Fibroblast of skin of right biceps (primary cell): ENCODE measurements around the gene TUBGCP3.

Experiments
- DNase-seq: peaks from one replicate; pipeline ENCODE4 v3.0.0-alpha.2; 2013

TUBGCP3 gene

DNA sequence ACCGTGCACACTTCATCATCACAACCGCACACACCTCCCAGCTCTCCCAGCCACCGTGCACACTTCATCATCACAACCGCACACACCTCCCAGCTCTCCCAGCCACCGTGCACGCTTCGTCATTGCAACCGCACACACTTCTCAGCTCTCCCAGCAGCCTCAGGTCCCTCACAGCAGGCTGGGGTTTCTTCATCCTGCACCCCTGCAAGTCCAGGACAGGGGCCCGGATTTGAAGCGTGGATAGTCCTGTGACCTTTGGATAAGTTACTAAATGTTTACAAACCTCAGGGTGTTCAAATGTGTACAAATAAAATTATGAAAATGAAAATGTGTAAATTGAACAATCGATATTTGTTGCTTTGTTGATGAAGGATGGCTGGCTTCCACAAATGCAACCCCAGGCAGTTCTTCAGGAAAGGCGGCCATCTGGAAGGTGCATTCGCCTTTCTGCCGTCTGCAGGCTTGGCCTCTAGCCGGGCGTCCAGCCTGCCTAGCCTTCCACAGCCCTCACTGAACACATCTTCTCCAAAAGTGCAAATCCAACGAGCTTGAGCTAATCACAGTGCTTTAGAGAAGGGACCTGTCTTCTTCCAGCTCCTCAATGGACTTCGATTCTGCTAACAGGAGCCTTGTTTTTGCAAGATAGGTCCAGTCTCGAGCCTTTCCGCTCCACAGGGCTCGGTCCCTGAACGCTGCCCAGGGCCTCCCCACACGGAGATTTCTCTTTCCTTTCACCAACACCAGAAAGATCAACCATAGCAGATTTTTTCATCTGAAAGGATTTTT is 137.6 kb downstream of the TUBGCP3 start:
- DNase-seq: no peak

DNA sequence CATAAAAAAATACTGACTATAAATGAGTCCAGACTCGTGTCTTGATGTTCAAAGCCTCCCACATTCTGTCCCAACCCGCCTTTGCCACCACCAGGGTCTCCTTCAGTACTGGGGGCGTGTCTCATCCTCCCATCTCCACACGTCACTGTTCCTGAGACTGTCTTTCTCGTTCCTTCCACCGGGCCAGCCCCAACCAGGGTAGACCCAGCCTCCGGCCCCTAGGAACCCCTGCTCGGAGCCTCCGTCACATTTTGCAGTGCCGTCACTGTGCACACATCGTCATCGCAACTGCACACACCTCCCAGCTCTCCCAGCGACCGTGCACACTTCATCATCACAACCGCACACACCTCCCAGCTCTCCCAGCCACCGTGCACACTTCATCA is 138.4 kb downstream of the TUBGCP3 start:
- DNase-seq: no peak

DNA sequence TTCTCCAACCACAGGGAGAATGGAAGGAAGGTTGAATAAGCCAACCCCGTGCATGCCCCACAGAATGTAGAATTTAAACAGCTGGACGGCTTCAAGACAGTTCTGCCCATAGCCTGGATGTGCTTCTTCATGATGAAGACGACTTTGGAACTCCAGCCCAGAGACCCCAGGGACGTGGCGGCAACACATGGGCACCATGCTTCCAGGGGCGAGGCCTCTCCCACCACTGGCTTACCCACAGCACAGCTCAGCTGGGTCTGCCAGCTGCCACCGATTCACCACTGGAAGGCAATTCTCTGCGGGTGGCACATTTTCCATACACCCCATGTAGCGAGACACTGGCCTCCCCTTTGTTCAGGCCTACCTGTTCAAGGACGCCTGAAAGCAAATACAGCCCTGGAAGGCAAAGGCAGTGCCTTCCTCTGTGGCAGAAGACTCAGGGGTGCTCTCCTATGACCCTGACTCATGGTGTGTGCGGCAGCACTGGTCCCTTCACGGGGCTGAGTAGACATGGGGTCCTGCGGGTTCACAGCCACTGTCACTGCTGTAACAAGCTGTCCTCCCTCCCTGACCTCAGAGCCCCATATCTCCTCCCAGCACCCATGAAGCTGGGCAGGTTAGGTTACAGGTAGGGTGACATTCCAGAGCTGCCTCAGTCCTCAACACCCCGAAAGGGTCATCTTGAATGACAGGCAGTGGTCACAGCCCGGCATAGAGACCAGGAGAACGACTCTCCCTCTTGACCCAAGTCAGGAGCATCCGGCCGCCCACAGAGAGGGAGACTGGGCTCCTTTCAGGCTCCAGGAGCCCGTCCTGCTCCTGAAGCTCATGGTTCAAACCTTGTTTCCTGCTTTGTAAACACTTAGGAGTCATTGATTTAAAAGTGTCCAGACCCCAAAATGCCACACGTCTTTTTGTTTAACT is 139.1 kb downstream of the TUBGCP3 start:
- no peak for DNase-seq

DNA sequence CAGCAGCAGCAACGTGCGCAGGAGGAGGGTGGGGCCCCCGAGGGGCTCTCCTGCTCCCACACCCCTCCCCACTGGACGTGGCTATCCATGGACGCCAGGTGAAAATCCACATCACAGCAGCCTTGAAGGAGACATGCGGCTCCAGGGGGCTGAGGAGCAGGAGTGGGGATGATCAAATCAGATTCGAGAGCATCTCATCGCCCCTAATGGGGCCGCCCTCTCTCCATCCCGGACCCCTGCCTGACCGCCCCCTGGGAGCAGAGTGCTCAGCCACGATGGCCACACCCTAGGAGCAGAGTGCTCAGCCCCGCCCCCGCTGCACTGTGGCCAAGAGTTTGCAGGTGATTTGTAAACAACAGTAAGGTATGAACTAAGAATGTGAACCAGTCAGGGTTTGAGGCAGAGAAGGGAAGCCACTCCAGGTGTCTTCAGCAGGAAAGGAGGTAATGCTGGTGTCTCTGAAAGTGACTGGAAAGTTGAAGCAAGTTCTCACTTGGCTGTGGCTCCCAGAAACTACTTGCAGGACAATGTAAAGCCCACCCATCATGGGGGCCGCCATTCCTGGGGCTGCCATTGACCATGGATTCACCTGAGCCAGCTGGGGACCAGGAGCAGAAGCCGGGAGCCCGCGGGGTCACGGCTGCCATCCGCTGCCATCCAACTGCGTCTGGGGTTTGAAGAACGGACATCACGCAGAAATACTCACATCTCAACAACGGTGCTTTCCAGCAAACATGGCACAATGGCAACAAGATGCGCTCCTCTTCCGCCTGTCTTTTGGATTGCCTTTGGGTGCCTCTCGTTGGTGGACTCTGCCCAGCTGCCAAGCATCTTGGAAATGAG is 140.0 kb downstream of the TUBGCP3 start:
- no peak for DNase-seq

DNA sequence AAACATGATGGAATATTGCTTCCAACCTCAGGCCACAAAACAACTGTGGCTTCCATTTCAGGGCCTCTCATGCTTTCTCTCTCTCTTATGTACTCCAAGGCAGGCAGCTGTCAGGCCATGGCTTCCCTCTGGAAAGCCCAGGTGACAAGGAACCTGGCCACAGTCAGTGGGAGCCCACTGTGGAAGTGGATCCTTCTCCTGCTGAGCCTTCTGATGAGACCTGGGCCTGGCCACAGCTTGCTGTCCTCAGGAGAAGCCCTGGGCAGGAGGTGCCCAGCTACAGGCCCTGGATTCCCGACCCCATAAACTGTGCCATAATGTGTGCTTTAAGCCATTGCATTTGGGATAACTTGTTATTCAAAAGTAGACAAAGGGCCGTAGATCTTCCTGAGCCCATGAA is 140.6 kb downstream of the TUBGCP3 start:
- DNase-seq: no peak

DNA sequence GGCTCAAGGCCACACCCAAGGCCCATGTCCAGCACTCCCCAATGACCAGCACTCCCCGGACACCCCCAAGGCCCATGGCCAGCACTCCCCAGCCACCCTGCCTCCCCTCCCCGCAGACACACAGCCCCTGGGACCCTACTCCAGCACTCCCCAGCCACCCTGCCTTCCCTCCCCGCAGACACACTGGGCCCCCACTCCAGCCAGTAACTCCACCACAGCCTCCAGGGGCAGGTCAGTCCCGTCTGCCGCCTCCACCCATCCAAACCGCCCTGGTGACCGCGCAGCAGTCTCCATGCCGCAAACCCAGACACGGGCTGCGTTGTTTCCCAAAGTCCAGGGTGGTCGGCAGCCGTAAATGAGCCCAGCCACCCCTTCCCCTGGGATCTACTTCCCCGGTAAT is 141.1 kb downstream of the TUBGCP3 start:
- no peak for DNase-seq

DNA sequence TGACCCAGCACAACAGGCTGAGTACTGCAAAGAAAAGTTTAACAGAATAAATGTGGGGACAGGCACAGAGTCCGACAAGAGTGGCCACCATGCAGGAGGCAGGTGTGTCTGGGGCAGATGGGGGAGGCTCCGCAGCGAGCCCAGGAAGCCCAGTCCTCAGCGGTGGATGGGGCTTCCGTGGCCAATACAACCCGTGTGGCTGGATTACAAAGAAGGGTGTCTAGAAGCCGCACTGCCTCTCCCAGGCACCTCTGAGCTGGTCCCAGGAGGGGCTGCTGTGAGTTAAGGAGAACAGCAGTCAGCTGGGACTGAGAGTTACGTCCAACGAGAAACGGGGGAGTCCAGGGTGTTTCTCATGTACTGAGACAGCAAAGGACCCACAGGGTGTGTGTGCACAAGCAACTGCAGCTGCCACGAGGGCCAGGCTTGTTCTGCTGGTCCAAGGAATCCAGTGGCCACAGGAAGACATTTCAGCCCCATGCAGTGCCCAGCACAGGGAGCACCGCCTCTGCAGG is 141.5 kb downstream of the TUBGCP3 start:
- DNase-seq: no peak

DNA sequence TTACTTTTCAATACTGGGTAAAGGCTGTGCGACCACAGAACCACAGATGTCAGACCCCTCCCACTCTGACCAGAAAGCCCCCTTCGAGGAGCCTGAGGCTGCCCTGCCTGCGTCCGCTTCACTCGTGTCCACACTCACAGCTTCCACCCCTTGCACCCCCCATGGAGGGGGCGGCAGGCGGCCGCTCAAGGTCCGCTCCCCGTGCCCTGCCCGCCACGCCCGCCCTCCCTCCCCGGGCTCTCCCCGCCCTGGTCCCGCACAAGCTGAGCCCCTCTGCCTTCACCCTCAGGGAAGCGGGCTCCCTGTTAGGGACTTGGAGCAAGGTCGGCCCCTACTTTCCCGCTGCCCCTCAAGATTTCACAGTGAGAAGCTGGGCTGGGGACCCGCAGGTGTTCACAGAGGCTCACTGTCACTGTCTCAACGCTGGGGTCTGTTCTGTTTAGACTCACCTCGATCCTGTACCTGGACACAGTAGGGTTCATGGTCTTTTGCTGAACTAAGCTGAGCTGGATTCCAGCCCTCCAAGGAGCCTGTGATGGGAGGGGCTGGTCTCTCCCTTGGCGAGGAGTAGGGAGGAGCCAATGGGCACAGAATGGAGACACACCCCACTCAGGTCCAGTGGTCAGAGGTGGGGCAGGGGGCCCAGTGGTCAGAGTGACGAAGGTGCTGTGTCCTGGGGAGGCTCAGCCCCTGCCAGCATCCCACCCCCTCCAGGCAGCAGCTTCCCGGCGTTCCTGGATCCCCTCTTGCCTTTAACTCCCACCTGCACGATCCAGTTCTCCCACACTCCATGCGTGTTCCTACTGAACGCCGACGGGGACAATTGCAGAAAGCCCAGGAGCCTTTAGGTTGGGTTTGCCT is 142.3 kb downstream of the TUBGCP3 start:
- DNase-seq: no peak

DNA sequence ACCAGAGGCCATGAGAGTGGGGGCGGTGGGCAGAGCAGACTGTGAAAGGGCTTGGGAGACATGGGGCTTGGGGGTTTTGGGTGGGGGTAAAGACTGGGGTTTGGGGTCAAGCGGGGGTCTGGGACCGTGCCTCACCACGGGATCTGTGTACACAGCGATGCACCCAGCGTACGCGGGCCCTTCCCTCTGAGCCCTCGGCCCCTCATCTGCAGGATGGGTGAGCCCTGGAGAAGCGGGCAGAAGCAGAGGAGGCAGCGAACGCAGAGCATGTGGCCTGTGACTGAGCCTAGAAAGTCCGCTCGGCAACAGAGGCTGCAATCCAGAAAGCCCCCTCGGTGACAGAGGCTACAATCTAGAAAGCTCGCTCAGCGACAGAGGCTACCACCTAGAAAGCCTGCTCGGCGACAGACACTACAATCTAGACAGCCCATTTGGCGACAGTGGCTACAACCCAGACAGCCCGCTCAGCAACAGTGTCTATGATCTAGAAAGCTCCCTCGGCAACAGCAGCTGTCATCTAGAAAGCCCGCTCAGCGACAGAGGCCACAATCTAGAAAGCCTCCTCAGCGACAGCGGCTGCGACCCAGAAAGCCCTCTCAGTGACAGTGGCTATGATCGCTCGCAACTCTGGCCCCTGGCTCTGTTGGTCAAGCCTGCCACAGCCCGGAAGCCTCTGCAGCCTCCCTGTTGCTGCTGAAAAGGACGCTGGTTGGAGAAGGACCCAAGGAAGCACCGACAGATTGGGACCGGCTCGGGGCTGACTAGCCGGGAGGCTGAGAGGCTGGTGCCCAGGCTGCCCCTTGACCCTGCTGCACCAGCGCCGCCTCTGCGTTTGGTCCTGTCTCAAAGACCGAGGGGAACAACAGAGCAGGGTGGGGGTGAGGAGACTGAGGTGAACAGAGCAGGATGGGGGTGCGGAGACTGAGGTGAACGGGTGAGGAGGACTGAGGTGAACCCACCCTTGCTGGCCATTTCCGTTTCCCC is 143.2 kb downstream of the TUBGCP3 start:
- DNase-seq: no peak

DNA sequence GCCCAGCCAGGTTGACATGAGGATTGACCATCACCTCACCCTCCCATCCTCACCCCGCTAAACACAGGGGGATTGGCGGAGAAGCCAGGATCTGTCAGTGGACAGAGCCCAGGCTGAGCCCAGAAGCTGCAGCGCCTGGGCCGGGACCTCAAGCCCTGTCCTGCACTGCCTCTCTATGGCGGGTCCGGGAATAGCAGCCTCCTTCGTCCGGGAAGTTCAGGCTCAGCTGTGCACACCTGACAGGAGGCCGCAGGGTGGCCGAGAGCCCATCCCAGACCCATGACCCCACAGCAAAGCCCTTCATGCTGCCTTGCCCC is 144.0 kb downstream of the TUBGCP3 start:
- peak; percentile 34 for DNase-seq

DNA sequence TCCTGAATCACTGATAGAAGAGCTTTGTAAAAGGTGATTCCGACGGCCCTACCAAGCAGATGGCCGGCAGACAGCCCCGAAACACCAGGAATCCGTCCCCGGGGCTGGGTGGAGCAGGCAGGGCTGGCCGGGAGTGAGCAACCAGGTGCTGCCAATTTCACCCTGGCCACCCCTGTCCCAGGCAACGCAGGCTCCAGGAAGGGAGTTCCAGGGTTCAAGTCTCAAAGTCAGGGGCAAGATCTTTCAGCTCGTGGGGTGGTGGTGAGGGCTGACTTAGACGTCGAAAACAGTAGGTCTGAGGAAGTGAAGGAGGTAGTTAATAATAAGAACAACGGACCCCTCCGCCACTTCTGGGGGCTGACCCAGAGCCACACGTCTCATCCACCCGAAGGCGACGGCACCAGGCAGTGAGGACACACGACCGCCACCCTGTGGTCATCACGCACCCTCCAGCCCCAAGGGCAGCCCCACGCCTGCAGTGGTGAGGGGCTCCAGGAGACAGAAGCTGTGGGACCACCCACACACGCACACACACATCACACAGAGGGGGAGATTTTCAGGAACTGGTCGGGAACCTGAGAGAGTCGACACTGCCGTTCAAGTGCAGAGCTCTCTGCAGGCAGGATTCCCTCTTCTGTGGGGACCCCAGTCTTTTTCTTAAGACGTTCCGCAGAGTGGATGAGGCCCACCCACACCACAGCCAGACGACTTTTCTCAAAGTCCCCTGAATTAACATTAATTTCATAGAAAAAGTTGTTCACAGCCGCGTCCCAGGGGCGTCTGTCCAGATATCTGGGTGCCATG is 144.6 kb downstream of the TUBGCP3 start:
- DNase-seq: peak; percentile 3

DNA sequence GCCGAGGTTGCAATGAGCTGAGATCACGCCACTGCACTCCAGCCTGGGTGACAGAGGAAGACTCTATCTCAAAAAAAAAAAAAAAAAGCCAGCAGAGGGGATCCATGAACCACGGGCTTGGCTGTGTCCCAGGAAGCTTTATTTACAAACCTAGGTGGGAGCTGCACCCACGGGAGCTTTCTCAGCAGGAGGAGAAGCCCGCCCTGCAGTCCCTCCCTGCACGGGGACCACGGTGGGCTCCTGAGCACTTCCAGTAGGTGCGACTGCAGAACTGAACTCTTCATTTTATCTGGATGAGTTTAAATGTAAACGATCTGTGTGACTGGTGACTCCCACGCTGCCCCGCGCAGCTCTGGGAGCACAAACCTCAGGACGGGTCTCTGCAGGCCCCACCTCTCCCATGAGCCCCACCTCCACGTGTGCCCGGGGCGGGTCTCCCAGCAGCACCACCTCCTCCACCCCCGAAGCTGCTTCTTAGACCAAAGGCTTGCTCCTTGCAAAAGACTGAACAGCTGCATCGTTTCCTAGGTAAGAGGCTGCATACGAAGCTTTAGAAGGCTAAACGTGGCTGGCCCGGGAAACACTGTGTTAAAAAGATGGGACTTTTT is 145.4 kb downstream of the TUBGCP3 start:
- no peak for DNase-seq

DNA sequence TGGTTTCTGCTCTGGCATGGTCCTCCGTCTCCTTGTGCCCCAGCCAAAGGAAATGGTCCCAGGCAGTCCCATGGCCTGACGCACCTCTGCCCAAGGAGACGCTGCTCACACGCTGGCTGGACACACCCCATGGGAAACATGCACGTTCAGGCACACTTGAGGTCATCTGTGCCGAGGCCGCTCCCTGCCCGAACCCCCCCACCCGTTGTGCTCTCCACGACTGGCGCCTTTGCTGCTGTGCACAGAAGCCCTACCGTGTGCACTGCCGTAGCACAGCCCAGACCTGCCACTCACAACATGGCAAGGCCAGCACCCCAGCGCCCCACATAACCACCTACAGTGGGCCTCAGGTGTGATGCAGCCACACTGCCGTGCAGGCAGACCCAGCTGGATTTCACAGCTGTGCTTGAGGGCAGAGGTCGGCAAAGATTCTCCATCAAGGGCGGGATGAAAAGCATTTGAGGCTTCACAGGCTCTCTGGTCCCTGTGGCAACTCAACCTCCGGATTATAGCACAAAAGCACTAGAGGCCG is 146.1 kb downstream of the TUBGCP3 start:
- DNase-seq: no peak

DNA sequence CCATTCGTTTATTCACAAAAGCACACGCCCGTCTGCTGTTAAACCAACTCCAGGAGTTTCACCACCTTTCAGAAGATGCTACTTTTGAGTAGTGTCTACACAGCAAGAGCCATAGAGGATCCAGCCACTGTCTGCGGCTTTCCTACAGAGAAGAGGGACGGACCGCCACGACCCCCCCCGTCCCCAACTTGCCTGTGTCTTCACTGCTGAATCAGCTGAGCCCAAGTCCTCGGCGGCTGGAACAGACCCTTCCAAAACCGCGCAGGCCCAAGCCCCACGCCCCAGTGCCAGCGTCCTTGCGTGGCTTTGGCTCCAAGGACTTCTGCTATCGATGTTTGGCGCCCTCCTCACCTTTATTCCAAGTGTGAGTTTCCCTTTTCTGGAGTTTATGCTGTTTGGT is 146.7 kb downstream of the TUBGCP3 start:
- DNase-seq: no peak

DNA sequence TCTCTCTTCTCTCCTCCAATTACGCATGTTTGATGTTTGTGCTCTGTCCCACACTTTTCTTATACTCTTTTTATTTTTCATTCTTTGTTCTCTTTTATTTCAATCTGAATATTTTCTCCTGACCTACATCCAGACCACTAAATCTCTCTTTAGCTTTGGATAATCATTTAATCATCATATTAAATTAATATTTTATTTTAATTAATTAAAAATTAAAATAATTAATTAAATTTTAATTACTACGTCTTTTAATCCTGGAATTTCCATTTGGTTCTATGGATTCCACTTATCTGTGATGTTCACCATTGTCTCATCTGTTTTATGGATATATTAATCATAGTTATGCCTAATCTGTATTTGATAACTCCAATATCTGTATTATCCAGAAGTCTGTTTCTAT is 149.4 kb downstream of the TUBGCP3 start:
- DNase-seq: no peak

DNA sequence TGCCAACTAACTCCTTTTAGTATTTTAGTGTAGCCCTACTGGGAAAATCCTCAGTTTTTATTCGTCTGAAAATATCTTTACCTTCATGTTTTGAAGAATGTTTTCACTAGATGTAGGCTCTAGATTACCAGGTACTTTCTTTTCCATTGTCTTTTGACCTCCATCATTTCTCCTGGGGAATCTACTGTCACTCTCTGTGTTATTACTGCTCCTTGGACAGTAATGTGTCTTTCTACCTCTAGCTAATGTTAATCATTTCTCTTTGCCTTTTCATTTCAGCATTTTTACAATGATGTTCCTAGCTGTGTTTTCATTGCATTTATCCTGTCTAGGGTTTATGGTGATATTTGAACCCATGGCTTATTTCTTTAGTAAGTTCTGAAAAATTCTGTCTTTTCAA is 149.9 kb downstream of the TUBGCP3 start:
- DNase-seq: no peak

DNA sequence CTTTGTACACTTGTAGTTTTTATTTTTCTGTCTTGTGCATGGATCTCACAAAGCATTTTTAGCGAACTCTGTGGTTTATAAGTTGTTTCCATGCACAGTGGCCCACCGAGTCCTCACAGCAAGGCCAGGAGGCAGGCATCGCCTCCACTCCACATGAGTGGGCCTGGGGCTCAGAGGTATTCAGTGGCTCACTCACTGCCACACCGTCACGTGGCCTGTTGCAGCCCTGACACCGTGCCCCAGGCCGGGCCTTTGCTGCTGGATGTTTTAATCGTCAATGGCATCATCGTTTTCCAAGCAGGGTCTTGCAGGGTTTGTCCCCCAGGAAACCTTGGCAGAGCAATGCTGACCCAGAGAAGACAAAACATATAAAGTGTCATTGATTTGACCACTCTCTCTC is 152.0 kb downstream of the TUBGCP3 start:
- DNase-seq: no peak
